Ascending aorta (tissue), 2 donors: ENCODE data around the gene KNTC1. TPM values are rescaled to one million over a fixed set of nuclear protein-coding genes. Genes with fewer than 3 reads are reported as not detected.
"Not testable (repeated sequence)": the region's sequence is repeated elsewhere in the genome, so short reads cannot be mapped to it uniquely, and the experiment has no call there.

Experiments
- DNase-seq, 2 donors: peaks; one replicate each; pipeline ENCODE4 v3.0.0-alpha.2; 2019; ENCODE audit warnings: low spot score in 2 of 2
- H3K27ac ChIP-seq, 2 donors: fragments of 200-600 bp; sonication (generic); one replicate each; pipeline ENCODE4 v1.5.1; 2016 to 2017; ENCODE audit warnings: mild to moderate bottlenecking in 1 of 2
- H3K27me3 ChIP-seq: fragments of 200-600 bp; sonication (generic); one replicate; pipeline ENCODE4 v1.5.1; 2017
- H3K36me3 ChIP-seq, 2 donors: fragments of 200-600 bp; sonication (generic); one replicate each; pipeline ENCODE4 v1.5.1; 2016
- H3K4me1 ChIP-seq, 2 donors: fragments of 200-600 bp; sonication (generic); one replicate each; pipeline ENCODE4 v1.5.1; 2016 to 2017; ENCODE audit warnings: mild to moderate bottlenecking in 1 of 2
- H3K4me3 ChIP-seq, 2 donors: fragments of 200-600 bp; sonication (generic); one replicate each; pipeline ENCODE4 v1.5.1; 2016 to 2017; ENCODE audit warnings: mild to moderate bottlenecking in 1 of 2
- H3K9me3 ChIP-seq, 2 donors: fragments of 200-600 bp; sonication (generic); one replicate each; pipeline ENCODE4 v1.5.1; 2016
- intact Hi-C: fragments of 100-400 bp; cut with DNase I; formaldehyde crosslinking; loops from one replicate; pipeline ENCODE4 v1.15.1; 2023
- total RNA-seq: library from RNA; depleted of rRNA; stranded (reverse); fragments of >200 nt; gene quantifications from one replicate; pipeline ENCODE4 v1.1.0, GENCODE V29; 2016
- TF ChIP-seq, protein P1 (sequence below), 3 experiments: fragments of 200-600 bp in 2 of 3; fragments of 450-650 bp in 1 of 3; sonication (generic) in 2 of 3; IDR thresholded peaks; one replicate each; pipeline ENCODE4 v1.5.1; 2016 to 2019; ENCODE audit warnings: antibody characterized with exemption in 3 of 3, mild to moderate bottlenecking in 1 of 3, moderate library complexity in 1 of 3

Gene KNTC1
- total RNA-seq, 1 donor from 2014 or later = 10.5 TPM

- intact Hi-C loops = no loop called here
- H3K27me3 ChIP-seq = no peaks in the 10 kb centered on the region
- H3K27ac ChIP-seq = no peak overlapping the region
- no peak for DNase-seq
- H3K4me1 ChIP-seq = no peaks in the 10 kb centered on the region
- H3K36me3 ChIP-seq = no peaks in the 10 kb centered on the region
- TF ChIP-seq, protein P1, sequence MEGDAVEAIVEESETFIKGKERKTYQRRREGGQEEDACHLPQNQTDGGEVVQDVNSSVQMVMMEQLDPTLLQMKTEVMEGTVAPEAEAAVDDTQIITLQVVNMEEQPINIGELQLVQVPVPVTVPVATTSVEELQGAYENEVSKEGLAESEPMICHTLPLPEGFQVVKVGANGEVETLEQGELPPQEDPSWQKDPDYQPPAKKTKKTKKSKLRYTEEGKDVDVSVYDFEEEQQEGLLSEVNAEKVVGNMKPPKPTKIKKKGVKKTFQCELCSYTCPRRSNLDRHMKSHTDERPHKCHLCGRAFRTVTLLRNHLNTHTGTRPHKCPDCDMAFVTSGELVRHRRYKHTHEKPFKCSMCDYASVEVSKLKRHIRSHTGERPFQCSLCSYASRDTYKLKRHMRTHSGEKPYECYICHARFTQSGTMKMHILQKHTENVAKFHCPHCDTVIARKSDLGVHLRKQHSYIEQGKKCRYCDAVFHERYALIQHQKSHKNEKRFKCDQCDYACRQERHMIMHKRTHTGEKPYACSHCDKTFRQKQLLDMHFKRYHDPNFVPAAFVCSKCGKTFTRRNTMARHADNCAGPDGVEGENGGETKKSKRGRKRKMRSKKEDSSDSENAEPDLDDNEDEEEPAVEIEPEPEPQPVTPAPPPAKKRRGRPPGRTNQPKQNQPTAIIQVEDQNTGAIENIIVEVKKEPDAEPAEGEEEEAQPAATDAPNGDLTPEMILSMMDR (IDR thresholded peaks at IDR 0.05) = no peak
- H3K4me3 ChIP-seq = no peak overlapping the region
- no peaks in the 10 kb centered on the region for H3K9me3 ChIP-seq
These were observed 124.6 kb downstream of the KNTC1 start for GRCh38 chr12:122651520-122652224.

DNA sequence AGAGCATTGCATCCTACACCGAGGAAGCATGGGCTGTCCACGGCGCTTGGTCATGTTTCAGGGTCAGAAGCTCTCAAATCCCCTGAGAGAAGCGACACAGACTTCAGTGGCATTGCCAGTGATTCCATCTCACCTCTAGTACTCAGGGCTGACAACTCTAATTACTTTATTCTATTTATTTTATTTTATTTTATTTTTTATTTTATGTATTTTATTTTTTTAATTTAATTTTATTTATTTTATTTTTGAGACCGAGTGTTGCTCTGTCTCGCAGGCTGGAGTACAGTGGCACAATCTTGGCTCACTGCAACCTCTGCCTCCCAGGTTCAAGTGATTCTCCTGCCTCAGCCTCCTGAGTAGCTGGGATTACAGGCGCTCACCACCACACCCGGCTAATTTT, 126.2 kb downstream of the KNTC1 start:
- H3K4me1 ChIP-seq, H3K4me3 ChIP-seq, H3K36me3 ChIP-seq, H3K27me3 ChIP-seq, H3K27ac ChIP-seq, H3K9me3 ChIP-seq, DNase-seq, intact Hi-C loops: not testable (repeated sequence)

- Histone ChIP-seq H3K9me3 (no peaks in the 10 kb centered on the region), H3K36me3 (no peaks in the 10 kb centered on the region), H3K27ac (no peak overlapping the region), H3K27me3 (no peaks in the 10 kb centered on the region), H3K4me3 (no peak overlapping the region), H3K4me1 (no peaks in the 10 kb centered on the region)
- intact Hi-C loops = no loop called here
- no peak for DNase-seq
- TF ChIP-seq, protein P1 (IDR thresholded peaks at IDR 0.05) = no peak
These were observed 129.2 kb downstream of the KNTC1 start for GRCh38 chr12:122656298-122656697.

DNA sequence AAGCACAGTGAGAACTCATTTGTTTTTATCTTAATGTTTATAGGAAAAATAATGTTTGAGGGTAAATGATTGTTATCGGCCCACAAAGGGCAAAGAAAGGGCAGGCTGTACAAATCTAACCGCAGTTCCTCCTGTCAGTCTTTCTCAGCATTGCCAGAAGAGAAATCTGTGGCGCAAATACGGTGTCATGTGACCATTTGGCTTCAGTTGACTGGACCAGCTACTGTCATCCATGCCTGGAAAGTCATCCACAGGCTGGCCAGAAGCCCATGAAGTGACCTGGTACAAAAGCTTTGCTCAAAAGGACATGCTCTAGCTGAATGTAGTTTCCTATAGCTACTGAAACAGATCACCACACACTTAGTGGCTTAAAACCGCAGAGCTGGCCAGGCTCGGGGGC, 132.5 kb downstream of the KNTC1 start:
- H3K4me3 ChIP-seq = no peak overlapping the region
- intact Hi-C loops = no loop called here
- no peaks in the 10 kb centered on the region for H3K27me3 ChIP-seq
- H3K4me1 ChIP-seq = no peaks in the 10 kb centered on the region
- no peaks in the 10 kb centered on the region for H3K9me3 ChIP-seq
- no peak for DNase-seq
- TF ChIP-seq, protein P1 (IDR thresholded peaks at IDR 0.05) = no peak
- H3K27ac ChIP-seq = no peak overlapping the region
- no peaks in the 10 kb centered on the region for H3K36me3 ChIP-seq

GRCh38 chr12:122661246-122661645, 134.2 kb downstream of the KNTC1 start:
- H3K4me1 ChIP-seq = no peaks in the 10 kb centered on the region
- no peaks in the 10 kb centered on the region for H3K9me3 ChIP-seq
- no peaks in the 10 kb centered on the region for H3K36me3 ChIP-seq
- DNase-seq = no peak
- intact Hi-C loops = no loop called here
- H3K27ac ChIP-seq = no peak overlapping the region
- H3K27me3 ChIP-seq = no peaks in the 10 kb centered on the region
- TF ChIP-seq, protein P1 (IDR thresholded peaks at IDR 0.05) = no peak
- H3K4me3 ChIP-seq = no peak overlapping the region

DNA sequence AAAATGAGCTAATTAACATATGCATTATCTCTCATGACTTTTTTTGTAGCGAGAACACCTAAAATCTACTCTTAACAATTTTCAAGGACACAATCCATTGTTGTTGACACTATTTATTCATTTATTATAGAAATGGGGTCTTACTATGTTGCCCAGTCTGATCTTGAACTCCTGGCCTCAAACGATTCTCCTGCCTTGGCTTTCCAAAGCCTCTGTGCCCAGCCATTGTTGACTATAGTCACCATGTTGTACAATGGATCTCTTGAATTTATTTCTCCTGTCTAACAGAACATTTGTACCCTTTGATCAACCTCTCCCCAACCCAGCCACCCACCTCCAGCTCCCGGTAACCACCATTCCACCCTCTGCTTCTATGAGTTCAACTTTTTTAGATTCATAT, 134.9 kb downstream of the KNTC1 start:
- TF ChIP-seq, protein P1 (IDR thresholded peaks at IDR 0.05) = no peak
- H3K27ac ChIP-seq = no peak overlapping the region
- H3K9me3 ChIP-seq = no peaks in the 10 kb centered on the region

More for the DNA sequence above, 134.9 kb downstream of the KNTC1 start:
- H3K27me3 ChIP-seq = no peaks in the 10 kb centered on the region
- H3K36me3 ChIP-seq = no peaks in the 10 kb centered on the region
- intact Hi-C loops = no loop called here
- H3K4me3 ChIP-seq = no peak overlapping the region
- no peaks in the 10 kb centered on the region for H3K4me1 ChIP-seq
- DNase-seq = no peak
